Measurements from ENCODE around the gene VAMP7.
"Not testable (repeated sequence)": the region's sequence is repeated elsewhere in the genome, so short reads cannot be mapped to it uniquely, and the experiment has no call there.

The VAMP7 gene, protein sequence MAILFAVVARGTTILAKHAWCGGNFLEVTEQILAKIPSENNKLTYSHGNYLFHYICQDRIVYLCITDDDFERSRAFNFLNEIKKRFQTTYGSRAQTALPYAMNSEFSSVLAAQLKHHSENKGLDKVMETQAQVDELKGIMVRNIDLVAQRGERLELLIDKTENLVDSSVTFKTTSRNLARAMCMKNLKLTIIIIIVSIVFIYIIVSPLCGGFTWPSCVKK

DNA sequence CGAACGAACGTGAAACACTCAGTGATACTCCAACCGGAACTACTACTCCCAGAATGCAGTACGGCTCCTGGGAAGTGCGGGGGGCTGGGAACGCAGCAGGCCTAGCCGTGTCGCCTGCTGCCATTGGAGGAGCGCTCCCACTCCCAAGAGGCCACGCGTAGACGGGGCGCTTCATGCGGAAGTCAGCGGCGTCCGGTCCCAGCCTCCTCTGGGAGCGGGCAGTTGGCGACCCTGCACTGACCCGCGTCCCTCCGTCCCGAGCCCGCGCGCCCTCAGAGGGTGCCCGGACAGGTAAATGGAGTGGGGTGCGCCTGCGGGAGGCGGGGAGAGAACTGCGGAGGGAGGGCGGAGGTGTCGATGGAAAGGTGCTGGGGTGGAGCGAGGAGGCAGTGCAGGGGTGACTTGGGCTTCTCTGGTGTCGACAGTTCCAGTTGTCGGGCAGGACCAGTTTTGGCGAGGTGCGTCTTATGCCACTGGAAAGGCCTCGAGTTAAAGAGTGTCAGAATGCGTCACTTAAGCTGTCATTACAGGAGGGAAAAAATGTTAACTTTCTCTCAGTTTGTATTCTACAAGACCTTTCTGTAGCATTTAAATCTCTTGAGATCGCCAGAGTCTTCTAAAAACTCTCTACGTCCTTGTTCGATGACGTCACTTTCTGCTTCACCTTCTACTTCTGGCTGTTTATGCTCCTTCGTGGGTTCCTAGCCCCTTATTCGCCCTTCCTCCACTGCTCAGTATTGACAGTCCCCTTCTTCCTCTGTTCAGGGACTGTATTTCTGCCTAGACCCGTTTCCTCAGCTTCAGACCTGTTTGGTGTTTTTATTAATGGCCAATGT, at the start of gene VAMP7:
Gene VAMP7 (plus strand): TSS at position 188 of the 836 bp plus-strand sequence. CDS start 8,122 bp downstream, outside the sequence.
- DNase-seq, result peak; percentile 15 to 89 (median 72)

DNA sequence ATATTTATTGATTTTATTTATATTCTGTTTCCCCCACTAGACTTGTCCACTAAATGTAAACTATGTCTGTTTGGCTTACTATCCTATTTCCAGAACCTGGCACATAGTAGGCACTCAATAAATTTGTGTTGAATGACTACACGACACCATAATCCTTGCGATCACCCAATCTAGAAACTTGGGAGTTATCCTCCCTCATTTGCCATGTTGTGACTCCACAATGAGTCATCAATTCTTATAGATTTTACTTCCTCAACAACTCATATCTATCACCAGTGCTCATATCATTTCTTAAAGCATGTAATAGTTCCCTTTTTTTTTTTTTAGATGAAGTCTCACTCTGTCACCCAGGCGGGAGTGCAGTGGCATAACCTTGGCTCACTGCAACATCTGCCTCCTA, 39.9 kb upstream of the VAMP7 start:
- no peak for DNase-seq

DNA sequence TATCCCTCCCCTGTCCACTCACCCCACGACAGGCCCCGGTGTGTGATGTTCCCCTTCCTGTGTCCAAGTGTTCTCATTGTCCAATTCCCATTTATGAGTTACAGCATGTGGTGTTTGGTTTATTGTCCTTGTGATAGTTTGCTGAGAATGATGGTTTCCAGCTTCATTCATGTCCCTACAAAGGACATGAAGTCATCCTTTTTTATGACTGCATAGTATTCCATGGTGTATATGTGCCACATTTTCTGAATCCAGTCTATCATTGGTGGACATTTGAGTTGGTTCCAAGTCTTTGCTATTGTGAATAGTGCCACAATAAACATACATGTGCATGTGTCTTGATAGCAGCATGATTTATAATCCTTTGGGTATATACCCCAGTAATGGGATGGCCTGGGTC, 29.4 kb upstream of the VAMP7 start:
- DNase-seq, result not testable (repeated sequence)

DNA sequence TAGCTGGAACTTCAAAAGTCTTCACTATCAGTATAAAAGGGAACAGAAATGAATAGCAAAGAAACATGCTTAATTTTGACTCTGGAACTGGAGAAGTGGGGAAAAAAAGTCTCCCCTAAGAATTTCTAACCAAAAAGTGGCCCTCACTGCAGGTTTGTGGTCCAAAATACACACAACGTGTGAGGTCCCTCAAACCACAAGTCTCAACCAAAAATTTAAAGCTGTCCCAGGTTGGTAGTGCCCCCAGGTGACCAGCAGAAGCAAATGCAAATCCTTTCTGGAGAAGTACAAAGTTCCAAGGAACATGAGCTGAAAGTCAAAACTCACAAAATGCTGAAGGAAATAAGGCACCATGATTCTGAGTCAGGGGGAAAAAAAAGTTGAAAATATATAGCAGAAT, 23.6 kb upstream of the VAMP7 start:
- DNase-seq, result no peak

DNA sequence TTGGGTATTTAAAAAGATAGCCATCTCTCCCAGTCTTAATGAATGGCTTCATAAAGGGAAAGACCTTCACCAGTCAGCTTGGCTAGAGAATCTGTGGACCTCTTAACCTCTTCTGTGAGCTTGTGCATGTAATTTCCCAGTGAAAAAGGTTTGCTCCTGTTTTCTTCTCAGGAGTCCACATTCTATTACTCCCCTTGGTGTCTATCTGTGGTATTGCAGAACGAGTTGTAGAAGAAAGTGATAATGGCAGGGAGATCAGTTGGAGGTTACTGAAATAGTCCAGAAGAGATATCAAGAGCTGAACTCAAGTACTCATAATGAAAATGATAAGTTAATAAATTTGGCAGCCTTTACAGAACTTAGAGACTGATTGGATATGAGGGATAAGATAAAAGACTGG, 16.5 kb upstream of the VAMP7 start:
- no peak for DNase-seq

DNA sequence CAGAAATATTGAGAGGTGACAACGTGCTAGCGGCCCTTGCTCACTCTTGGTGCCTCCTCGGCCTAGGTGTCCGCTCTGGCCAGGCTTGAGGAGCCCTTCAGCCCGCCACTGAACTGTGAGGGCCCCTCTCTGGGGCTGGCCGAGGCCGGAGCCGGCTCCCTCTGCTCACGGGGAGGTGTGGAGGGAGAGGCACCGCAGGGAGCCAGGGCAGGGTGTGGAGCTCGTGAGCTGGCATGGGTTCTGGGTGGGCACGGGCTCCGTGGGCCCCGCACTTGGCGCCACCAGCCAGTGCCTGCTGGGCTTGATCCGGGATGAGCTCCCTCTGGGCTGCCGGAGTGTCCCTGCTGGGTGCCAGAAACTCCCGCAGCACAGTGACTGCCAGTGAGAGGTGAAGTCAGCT, 16.0 kb upstream of the VAMP7 start:
- DNase-seq, result no peak

DNA sequence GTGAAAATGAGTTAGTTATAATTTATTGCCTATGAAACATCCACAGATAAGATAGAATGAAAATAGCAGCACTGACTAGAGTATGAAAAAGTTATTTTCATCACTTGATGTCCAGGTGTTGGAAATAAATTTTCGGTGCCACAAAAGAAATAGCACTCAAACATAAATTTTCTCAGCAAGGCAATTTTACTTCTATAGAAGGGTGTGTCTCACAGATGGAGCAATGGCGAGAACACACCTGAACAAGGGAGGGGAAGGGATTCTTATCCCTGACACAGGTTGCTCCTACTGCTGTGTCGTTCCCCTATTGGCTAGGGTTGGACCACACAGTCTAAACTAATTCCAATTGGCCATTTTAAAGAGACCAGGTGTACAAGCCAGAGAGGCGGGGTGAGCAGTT, 13.3 kb upstream of the VAMP7 start:
- no peak for DNase-seq

DNA sequence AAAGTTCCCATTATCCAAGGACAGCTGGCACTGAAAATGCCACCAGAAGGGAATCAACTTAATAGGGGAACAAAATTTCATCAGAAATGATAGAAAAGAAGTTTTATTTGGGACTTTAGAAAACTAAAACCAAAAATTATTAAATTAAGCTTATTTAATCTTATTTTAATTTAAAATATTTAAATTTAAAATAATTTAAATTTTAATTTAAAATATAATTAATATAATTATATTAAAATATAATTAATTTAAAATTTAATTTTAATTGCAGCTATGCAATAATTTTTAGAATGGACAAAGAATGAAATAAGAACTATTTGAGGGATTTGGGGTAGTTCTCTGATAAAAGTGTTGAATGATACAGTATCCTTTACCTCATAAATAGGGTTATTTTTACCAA, 10.2 kb upstream of the VAMP7 start:
- no peak for DNase-seq

DNA sequence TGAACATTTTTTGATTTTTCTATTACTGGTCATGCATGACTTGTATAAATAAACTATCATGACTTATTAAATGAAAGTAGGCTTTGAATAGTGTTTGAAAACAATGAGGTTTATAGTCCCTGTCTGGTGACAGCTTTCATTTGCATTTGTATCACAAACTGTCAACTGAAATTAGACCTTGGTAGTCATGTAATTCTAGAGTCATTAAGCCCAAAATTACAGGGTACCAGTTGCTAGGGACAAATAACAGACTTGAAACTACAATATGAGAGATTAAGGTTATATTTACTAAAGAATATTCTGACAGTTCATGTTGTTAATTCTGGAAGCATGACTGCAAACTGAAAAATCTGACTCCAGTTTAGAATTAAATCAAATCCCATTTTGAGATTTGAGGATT, 9.2 kb upstream of the VAMP7 start:
- DNase-seq, result no peak

DNA sequence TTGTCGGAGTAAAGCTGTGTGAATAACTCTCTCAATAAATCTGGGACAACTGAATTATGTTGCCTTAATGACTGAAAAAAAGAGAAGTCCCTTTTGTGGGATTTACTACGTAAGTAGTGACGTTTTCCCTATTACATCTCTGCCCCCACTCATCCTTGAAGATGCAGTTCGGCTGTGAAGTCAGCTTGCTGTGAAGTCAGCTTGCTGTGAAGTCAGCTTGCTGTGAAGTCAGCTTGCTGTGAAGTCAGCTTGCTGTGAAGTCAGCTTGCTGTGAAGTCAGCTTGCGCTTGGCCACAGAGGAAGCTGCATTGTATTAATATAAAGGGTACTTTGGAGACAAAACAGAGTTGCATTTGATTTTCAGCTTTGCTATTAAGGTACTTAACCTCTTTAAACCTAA, 8.0 kb upstream of the VAMP7 start:
- no peak for DNase-seq

DNA sequence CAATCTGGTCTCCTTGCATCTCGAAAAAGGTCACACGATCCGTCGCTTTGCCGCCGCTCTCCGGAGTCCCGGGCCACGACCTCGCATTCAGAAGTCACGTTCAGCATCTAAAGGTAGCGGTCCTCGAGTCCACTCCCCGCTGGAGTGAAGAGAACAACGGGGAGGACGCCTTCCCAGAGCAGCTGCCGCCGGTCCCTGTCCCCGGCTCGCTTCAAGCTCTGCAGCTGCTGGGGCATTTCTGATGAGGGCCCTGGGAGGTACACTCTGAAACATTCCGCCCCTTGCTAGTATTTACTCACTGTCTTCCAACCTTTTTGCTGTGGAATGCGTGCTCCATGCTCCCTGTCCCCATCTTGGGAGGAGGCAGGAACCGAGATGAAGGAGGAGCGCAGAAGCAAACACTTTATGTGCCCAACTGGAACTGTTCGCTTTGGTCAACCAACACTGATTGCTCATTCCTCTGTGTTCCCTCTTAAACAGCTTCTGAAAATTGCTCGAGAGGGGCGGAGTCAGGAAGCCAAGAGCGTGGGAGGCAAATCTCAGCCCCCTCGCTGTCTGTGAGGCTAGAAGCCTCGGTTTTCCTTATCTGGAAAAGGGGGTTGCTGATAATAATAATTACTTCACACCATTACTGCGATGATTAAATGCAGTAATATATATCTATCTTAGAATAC, 6.4 kb upstream of the VAMP7 start:
- no peak for DNase-seq

DNA sequence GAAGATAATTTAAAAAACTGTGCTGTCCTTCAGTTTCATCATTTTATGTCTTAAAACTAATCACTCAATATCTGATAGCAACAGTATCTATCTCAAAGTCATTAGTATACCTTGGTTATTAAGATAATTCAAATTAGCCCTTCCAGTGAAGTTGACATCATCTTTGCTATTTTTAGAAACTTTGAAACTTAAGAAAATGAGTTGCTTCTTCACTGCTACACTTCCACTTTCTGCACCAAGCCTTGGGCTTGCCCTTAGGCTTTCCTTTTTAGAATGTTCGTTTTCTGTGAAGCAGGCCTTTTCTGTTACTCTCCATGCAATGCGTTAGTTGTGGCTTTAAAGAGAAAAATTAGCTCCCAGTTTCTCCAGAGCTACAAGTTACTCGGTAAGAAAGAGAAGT, 4.4 kb upstream of the VAMP7 start:
- no peak for DNase-seq

DNA sequence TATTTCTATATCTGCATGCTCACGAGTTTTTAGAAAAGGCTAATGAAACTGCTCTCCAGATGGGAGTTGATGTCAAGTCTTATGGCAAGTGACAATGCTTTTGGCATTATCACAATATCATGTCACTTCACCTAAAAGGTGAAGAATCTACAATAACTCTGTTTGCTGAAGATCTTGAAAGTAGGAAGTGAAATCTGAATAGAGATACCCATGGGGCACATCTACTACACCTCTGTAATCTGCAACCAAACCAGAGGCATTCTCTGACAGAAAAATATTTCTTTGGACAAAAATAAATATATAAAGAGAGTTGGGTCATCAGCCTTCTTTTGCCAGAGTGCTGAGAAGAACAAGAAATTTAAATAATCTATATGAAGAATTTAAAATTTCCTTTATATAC, 3.9 kb upstream of the VAMP7 start:
- no peak for DNase-seq

DNA sequence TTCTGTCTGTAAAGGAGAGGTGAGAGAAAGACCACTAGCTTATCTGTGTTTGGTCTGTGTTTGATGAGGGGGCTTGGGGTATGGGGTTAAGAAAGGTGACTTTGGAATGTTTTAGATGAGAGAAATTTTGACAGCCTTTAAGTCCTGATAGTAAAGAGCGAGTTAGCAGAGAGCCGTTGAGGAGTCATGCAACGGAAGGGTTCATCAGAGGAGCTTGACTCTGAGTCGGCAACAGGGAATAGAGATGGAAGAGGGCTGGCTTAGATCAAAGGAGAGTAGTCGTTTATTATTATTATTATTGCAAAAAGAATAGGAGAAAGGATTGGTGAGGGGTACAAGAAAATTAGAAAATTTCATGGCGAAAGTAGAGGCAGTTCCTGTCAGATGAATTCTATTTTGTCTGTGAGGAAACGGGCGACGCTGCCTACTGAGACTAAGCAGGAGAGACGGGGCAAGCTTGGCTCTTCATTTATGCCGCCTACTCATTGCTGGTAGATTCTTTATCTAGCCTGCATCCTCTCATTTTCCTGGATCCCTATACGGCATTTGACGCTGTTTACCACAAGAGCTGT, 473 bp upstream of the VAMP7 start:
- DNase-seq, result peak in 1 of 56 donors; percentile 11

DNA sequence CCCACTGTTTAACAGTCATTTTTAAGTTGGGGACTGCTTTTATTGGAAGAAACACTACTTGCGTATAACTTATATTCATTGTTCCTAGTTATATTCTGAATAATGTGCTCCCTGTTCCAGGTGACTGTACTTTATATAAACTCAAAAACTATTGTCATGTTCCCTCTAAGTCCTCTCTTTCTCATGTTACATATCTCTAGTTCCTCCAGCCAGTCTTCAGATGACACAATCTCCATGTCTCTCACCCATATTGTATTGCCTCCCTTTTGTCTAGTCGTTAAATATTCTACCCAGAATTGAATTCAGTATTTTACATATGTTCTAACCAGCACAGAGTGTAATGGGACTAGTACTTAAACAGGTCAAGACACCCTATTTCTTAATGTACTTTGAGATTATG, 5.3 kb downstream of the VAMP7 start:
- DNase-seq, result no peak

DNA sequence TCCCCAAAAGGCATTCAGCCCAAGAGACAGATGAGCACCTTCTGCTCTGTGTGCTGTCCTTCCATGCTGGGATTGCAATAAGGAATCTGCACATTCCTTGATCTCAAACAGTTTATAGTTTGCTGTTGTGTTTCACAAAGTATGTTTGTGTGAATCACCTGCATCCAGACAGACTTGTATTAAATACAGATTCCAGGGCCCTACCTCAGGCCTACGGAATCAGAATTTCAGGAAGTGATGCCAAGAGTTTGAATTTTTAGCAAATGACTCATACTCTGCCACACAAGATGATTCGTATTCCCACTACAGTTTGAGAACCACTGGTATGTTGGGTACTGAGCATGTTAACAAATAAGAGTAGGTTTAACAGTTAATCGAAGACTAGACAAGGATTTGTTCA, 7.0 kb downstream of the VAMP7 start:
- DNase-seq, result no peak

DNA sequence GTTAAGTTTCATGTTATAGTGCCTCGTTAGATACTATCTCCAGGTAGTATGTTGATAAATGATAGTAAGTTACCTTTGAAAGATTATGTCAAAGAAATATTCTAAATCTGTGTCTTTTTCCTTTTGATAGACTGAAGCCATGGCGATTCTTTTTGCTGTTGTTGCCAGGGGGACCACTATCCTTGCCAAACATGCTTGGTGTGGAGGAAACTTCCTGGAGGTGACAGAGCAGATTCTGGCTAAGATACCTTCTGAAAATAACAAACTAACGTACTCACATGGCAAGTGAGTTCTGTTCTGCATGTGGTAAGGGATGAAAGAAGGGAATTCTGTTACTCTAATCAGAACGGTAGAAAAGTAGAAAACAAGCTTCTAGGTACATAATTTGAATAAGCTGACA, 8.2 kb downstream of the VAMP7 start:
- DNase-seq, result no peak

DNA sequence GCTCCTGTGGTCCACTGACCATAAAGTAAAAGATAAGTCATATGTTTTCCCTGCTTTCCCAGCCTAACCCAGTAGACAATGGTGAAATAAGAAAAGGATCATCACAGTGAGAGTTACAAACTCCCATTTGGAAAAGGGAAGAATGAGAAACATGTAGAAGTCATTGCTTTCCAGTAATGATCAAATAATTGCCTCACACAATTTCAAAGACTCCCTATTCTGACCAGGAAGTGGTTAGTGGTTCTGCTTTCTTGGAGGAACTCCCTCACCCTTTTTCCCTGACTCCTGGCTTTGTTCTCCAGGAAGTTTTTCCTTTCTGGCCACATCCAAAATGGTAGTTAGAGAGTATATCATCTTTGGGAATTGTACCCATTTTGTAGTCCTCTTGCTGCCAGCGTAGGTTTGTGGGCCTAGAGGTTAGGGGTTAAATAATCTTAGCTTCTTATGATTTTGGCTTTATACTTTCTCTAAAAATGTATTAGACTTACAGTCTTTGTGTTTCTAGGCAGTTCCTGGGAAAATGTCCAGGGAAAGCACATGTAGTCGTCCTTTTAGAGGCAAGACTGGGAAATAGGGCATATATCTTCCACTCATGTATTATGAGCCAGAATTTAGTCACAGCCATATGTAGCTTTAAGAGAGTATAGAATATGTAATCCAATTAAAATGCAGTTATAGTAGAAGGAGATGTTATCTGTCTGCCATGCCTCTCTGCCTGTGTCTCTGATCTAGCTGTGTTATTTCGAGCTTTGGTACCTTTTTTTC, 10.5 kb downstream of the VAMP7 start:
- DNase-seq, result no peak

DNA sequence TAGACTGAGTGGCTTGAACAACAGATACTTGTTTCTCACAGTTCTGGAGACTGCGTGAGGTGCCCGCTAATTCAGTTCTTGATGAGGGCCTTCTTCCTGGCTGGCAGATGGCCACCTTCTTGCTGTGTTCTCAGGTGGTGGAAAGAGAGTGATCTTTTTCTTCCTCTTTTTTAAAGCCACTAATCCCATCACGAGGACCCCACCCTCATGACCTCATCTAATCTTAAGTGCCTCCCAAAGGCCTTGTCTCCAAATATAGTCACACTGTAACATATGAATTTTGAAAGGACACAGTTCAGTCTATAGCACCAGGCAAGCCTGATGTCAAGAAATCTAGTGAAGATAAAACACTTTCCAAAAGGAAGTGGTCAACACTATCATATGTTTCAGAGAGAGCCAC, 12.4 kb downstream of the VAMP7 start:
- DNase-seq, result no peak

DNA sequence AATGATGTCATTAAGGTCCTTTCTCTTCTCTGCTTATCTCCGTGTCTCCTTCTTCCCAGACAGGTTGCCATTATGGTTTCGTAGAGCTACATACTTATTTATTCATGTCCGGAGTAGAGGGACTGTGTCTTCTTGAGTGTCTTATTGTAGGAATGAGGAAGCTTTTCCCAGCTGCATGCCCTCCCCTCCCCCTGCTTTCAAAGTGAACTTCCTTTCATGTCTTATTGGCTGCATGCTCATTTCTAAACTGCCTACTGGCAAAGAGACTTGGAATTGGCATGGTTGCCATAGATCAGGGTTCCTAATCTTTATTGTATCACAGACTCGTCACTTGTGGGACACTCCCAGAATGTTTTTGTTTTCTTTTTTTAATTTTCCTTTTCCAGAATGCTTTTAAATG, 15.4 kb downstream of the VAMP7 start:
- DNase-seq, result peak in 1 of 56 donors; percentile 11

DNA sequence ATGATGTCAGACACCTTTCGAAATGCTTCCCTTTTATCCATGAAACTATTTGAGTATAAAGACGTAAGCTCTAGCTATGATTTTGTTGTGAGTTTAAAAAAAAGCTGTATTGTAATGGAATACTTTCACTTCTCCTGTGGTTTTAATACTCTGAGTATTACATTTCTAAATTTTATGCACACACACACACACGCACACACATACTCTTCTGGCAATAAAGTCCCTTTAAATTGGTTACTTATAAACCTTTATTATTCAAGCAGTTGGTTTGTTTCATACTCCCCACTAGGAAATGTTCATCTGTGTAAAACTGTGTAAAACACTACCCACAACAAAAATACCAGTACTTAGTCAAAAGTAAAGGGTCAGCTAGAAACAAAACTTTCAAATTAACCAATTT, 18.2 kb downstream of the VAMP7 start:
- no peak for DNase-seq

DNA sequence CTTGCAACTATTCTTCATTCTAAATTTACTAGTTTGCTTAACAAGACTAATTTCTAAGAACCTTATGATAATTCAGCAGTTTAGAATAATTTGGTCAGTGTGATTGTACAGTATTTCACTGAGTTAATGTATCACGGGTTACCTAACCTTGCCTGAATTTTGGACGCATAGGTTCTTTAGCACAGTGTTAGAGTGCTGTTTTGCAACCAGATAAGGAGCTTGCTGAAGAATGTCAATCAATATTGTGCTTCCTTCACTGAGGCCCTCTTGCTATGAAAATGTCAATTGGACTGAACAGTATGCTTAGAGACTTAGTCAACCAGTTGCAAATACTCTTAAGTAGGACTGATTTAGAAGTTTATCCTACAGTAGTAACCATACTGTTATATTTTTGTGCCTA, 19.6 kb downstream of the VAMP7 start:
- DNase-seq, result no peak

Measured in amygdala (tissue), 56 donors.